ENCODE data around the gene PIEZO2.
"Not testable (repeated sequence)": the region's sequence is repeated elsewhere in the genome, so short reads cannot be mapped to it uniquely, and the experiment has no call there.

The PIEZO2 gene

GRCh38 chr18:11149441-11150270 is at the start of gene PIEZO2:
Gene PIEZO2 (minus strand): TSS chr18:11149569. CDS start chr18:11148588, 981 bp downstream.
- peak in 1 of 2 donors; percentile 24 for DNase-seq

GRCh38 chr18:11183637-11184036 is 34.3 kb upstream of the PIEZO2 start:
- no peak for DNase-seq

- DNase-seq = not testable (repeated sequence)
Observed at GRCh38 chr18:11181629-11182028, 32.3 kb upstream of the PIEZO2 start.

GRCh38 chr18:11179959-11180519 is 30.7 kb upstream of the PIEZO2 start:
- no peak for DNase-seq

- no peak for DNase-seq
Observed at GRCh38 chr18:11178951-11179549, 29.7 kb upstream of the PIEZO2 start.

GRCh38 chr18:11177382-11177781 is 28.0 kb upstream of the PIEZO2 start:
- DNase-seq = no peak

- DNase-seq = no peak
Observed at GRCh38 chr18:11176481-11176881, 27.1 kb upstream of the PIEZO2 start.

- no peak for DNase-seq
Observed at GRCh38 chr18:11175266-11175979, 26.1 kb upstream of the PIEZO2 start.

- not testable (repeated sequence) for DNase-seq
Observed at GRCh38 chr18:11174179-11174578, 24.8 kb upstream of the PIEZO2 start.

GRCh38 chr18:11167778-11168177 is 18.4 kb upstream of the PIEZO2 start:
- no peak for DNase-seq

GRCh38 chr18:11165952-11166351 is 16.6 kb upstream of the PIEZO2 start:
- DNase-seq = no peak

- no peak for DNase-seq
Observed at GRCh38 chr18:11165138-11165537, 15.8 kb upstream of the PIEZO2 start.

- DNase-seq = no peak
Observed at GRCh38 chr18:11163665-11164064, 14.3 kb upstream of the PIEZO2 start.

- DNase-seq = no peak
Observed at GRCh38 chr18:11162889-11163288, 13.5 kb upstream of the PIEZO2 start.

GRCh38 chr18:11162462-11162861 is 13.1 kb upstream of the PIEZO2 start:
- no peak for DNase-seq

- DNase-seq = no peak
Observed at GRCh38 chr18:11160313-11160712, 10.9 kb upstream of the PIEZO2 start.

GRCh38 chr18:11159844-11160243 is 10.5 kb upstream of the PIEZO2 start:
- no peak for DNase-seq

- DNase-seq = no peak
Observed at GRCh38 chr18:11156978-11157377, 7.6 kb upstream of the PIEZO2 start.

- no peak for DNase-seq
Observed at GRCh38 chr18:11155034-11155759, 5.8 kb upstream of the PIEZO2 start.

GRCh38 chr18:11154368-11154989 is 5.1 kb upstream of the PIEZO2 start:
- DNase-seq = no peak

GRCh38 chr18:11153097-11153496 is 3.7 kb upstream of the PIEZO2 start:
- no peak for DNase-seq

- DNase-seq = no peak
Observed at GRCh38 chr18:11150271-11150615, 874 bp upstream of the PIEZO2 start.
